Measurements from ENCODE around the gene YWHAH.

Gene YWHAH

GRCh38 chr22:31943978-31944699, at the start of gene YWHAH:
TSS of gene YWHAH (plus strand) at chr22:31944535. CDS start at chr22:31944734, 199 bp downstream.
- DNase-seq, result peak; percentile 57 to 72 (median 70)

GRCh38 chr22:31895411-31896123, 48.8 kb upstream of the YWHAH start:
- DNase-seq, result no peak

- DNase-seq, result no peak
Measured at GRCh38 chr22:31896472-31896871, 47.9 kb upstream of the YWHAH start.

- no peak for DNase-seq
Measured at GRCh38 chr22:31897842-31898805, 46.2 kb upstream of the YWHAH start.

GRCh38 chr22:31898926-31899325, 45.4 kb upstream of the YWHAH start:
- no peak for DNase-seq

- no peak for DNase-seq
Measured at GRCh38 chr22:31899669-31900068, 44.7 kb upstream of the YWHAH start.

- DNase-seq, result no peak
Measured at GRCh38 chr22:31901388-31902137, 42.8 kb upstream of the YWHAH start.

- no peak for DNase-seq
Measured at GRCh38 chr22:31904651-31905050, 39.7 kb upstream of the YWHAH start.

GRCh38 chr22:31905356-31905755, 39.0 kb upstream of the YWHAH start:
- no peak for DNase-seq

GRCh38 chr22:31906086-31906485, 38.2 kb upstream of the YWHAH start:
- DNase-seq, result no peak

GRCh38 chr22:31906569-31906968, 37.8 kb upstream of the YWHAH start:
- no peak for DNase-seq

- no peak for DNase-seq
Measured at GRCh38 chr22:31909977-31910376, 34.4 kb upstream of the YWHAH start.

GRCh38 chr22:31911565-31912406, 32.5 kb upstream of the YWHAH start:
- no peak for DNase-seq

- no peak for DNase-seq
Measured at GRCh38 chr22:31912407-31912743, 32.0 kb upstream of the YWHAH start.

- no peak for DNase-seq
Measured at GRCh38 chr22:31915586-31915985, 28.7 kb upstream of the YWHAH start.

- DNase-seq, result no peak
Measured at GRCh38 chr22:31917227-31917921, 27.0 kb upstream of the YWHAH start.

- no peak for DNase-seq
Measured at GRCh38 chr22:31919730-31920129, 24.6 kb upstream of the YWHAH start.

- no peak for DNase-seq
Measured at GRCh38 chr22:31920306-31920705, 24.0 kb upstream of the YWHAH start.

GRCh38 chr22:31921106-31921505, 23.2 kb upstream of the YWHAH start:
- DNase-seq, result no peak

GRCh38 chr22:31922534-31922933, 21.8 kb upstream of the YWHAH start:
- no peak for DNase-seq

- no peak for DNase-seq
Measured at GRCh38 chr22:31923136-31923535, 21.2 kb upstream of the YWHAH start.

All from activated naive CD4-positive, alpha-beta T cell (primary cell).